Osteoblast (primary cell): ENCODE data around the gene GPC5. TPM values are rescaled to one million over a fixed set of nuclear protein-coding genes. Genes with fewer than 3 reads are reported as not detected.

Experiments used
- DNase-seq: peaks from one replicate; pipeline ENCODE4 v3.0.0; 2011; ENCODE audit warnings: low spot score, mixed read lengths; ENCODE audit not compliant: insufficient read length; ENCODE audit errors: missing footprints
- H2AFZ ChIP-seq: 2 replicates; pipeline ENCODE4 v1.6.0; 2011; ENCODE audit warnings: mild to moderate bottlenecking, low read length
- H3K27ac ChIP-seq: 2 replicates; pipeline ENCODE4 v1.5.1; 2011; ENCODE audit warnings: mild to moderate bottlenecking, low read depth, low read length, moderate library complexity
- H3K27me3 ChIP-seq: 2 replicates; pipeline ENCODE4 v1.6.0; 2012; ENCODE audit warnings: mild to moderate bottlenecking, control low read depth, inconsistent platforms, low read length, moderate library complexity; ENCODE audit not compliant: insufficient read depth
- H3K36me3 ChIP-seq: 2 replicates; pipeline ENCODE4 v1.5.1; 2011; ENCODE audit warnings: mild to moderate bottlenecking, low read length, control low read depth, moderate library complexity; ENCODE audit not compliant: insufficient read depth
- H3K4me1 ChIP-seq: 2 replicates; pipeline ENCODE4 v1.5.1; 2011; ENCODE audit warnings: mild to moderate bottlenecking, low read length, control low read depth, moderate library complexity; ENCODE audit not compliant: insufficient read depth
- H3K4me2 ChIP-seq: 2 replicates; pipeline ENCODE4 v1.6.0; 2011; ENCODE audit warnings: mild to moderate bottlenecking, low read length; ENCODE audit not compliant: insufficient read depth
- H3K4me3 ChIP-seq: fragments of 200-600 bp; sonication (generic); 3 replicates; pipeline ENCODE4 v1.5.1; 2012; ENCODE audit warnings: mild to moderate bottlenecking, low read length, inconsistent platforms; ENCODE audit not compliant: insufficient read depth
- H3K79me2 ChIP-seq: 2 replicates; pipeline ENCODE4 v1.6.0; 2012; ENCODE audit warnings: mild to moderate bottlenecking, low read length, control low read depth, inconsistent platforms; ENCODE audit not compliant: insufficient read depth
- H3K9me3 ChIP-seq: 2 replicates; pipeline ENCODE4 v1.5.1; 2011; ENCODE audit warnings: low read depth, low read length, control low read depth
- H4K20me1 ChIP-seq: 2 replicates; pipeline ENCODE4 v1.6.0; 2012; ENCODE audit warnings: mild to moderate bottlenecking, low read length, control low read depth; ENCODE audit not compliant: insufficient read depth
- CTCF ChIP-seq: IDR thresholded peaks from 2 replicates; pipeline ENCODE4 v1.5.1; 2011; ENCODE audit warnings: mild to moderate bottlenecking, low read depth, low read length, moderate library complexity; ENCODE audit errors: extremely low read depth
- total RNA-seq: library from RNA; depleted of rRNA; stranded (reverse); fragments of >200 nt; gene quantifications from 2 replicates; pipeline ENCODE4 v1.2.3, GENCODE V29; 2012

Gene GPC5
- total RNA-seq, 1 donor, result 0.36 TPM

- Histone ChIP-seq H3K4me2 (no peak overlapping the region), H3K4me3 (no peak overlapping the region), H3K9me3 (no peaks in the 10 kb centered on the region), H3K4me1 (no peaks in the 10 kb centered on the region), H4K20me1 (no peaks in the 10 kb centered on the region), H3K27me3 (no peaks in the 10 kb centered on the region), H3K27ac (no peak overlapping the region), H3K79me2 (no peaks in the 10 kb centered on the region), H2AFZ (no peak overlapping the region), H3K36me3 (no peaks in the 10 kb centered on the region)
- DNase-seq, result no peak
- TF ChIP-seq CTCF, result no peak
Measured at GRCh38 chr13:91470681-91471080, 72.3 kb downstream of the GPC5 start.

- TF ChIP-seq CTCF, result no peak
- Histone ChIP-seq H3K36me3 (no peaks in the 10 kb centered on the region), H3K4me3 (no peak overlapping the region), H3K9me3 (peaks cover 5% of the 10 kb centered on the region), H3K4me2 (no peak overlapping the region), H4K20me1 (no peaks in the 10 kb centered on the region), H3K27ac (no peak overlapping the region), H3K27me3 (no peaks in the 10 kb centered on the region), H2AFZ (no peak overlapping the region), H3K4me1 (no peaks in the 10 kb centered on the region), H3K79me2 (no peaks in the 10 kb centered on the region)
- no peak for DNase-seq
Measured at GRCh38 chr13:91482427-91482826, 84.0 kb downstream of the GPC5 start.

GRCh38 chr13:91491980-91492379 lies 93.6 kb downstream of the GPC5 start:
- H3K36me3 ChIP-seq, result no peaks in the 10 kb centered on the region
- H2AFZ ChIP-seq, result no peak overlapping the region
- no peak overlapping the region for H3K27ac ChIP-seq
- no peak for TF ChIP-seq CTCF
- H4K20me1 ChIP-seq, result no peaks in the 10 kb centered on the region
- no peaks in the 10 kb centered on the region for H3K79me2 ChIP-seq
- no peaks in the 10 kb centered on the region for H3K9me3 ChIP-seq
- no peak overlapping the region for H3K4me3 ChIP-seq
- DNase-seq, result no peak
- H3K4me1 ChIP-seq, result no peaks in the 10 kb centered on the region
- H3K27me3 ChIP-seq, result no peaks in the 10 kb centered on the region
- no peak overlapping the region for H3K4me2 ChIP-seq

GRCh38 chr13:91493442-91493841 lies 95.0 kb downstream of the GPC5 start:
- Histone ChIP-seq H2AFZ (no peak overlapping the region), H3K9me3 (no peaks in the 10 kb centered on the region), H3K79me2 (no peaks in the 10 kb centered on the region), H3K4me3 (no peak overlapping the region), H3K4me2 (no peak overlapping the region), H4K20me1 (no peaks in the 10 kb centered on the region), H3K4me1 (no peaks in the 10 kb centered on the region), H3K36me3 (no peaks in the 10 kb centered on the region), H3K27ac (no peak overlapping the region), H3K27me3 (no peaks in the 10 kb centered on the region)
- DNase-seq, result no peak
- TF ChIP-seq CTCF, result no peak
